Cardiac fibroblast (primary cell): ENCODE results near the gene CELF4.

Experiments
- DNase-seq, 2 donors: peaks; one replicate each; pipeline versions ENCODE4 v3.0.0 to v3.0.0-alpha.2; 2010; ENCODE audit warnings: low read depth in 2 of 2
- H3K4me3 ChIP-seq, 2 donors: replicated peaks in 1 of 2; 1 replicate in 1 of 2; 2 replicates in 1 of 2; pipeline ENCODE4 v1.5.1; 2011; ENCODE audit warnings: low read depth in 2 of 2, low read length in 2 of 2, mild to moderate bottlenecking in 2 of 2, moderate library complexity in 1 of 2
- CTCF ChIP-seq: IDR thresholded peaks from one replicate; pipeline ENCODE4 v1.5.1; 2011; ENCODE audit warnings: low read depth, mild to moderate bottlenecking, low read length, inconsistent platforms

Gene CELF4

GRCh38 chr18:37538526-37539205 lies 26.9 kb downstream of the CELF4 start:
- DNase-seq = no peak
- no peak for TF ChIP-seq CTCF
- H3K4me3 ChIP-seq = no peak overlapping the region

GRCh38 chr18:37537868-37538525 lies 27.6 kb downstream of the CELF4 start:
- TF ChIP-seq CTCF = peak; percentile 88
- DNase-seq = peak; percentile 60 to 74
- no peak overlapping the region for H3K4me3 ChIP-seq

- no peak for DNase-seq
- H3K4me3 ChIP-seq = no peak overlapping the region
- no peak for TF ChIP-seq CTCF
Observed at GRCh38 chr18:37536656-37537055, 28.9 kb downstream of the CELF4 start.

GRCh38 chr18:37535968-37536367 lies 29.6 kb downstream of the CELF4 start:
- DNase-seq = peak; percentile 9 to 46

GRCh38 chr18:37534627-37535026 lies 31.0 kb downstream of the CELF4 start:
- DNase-seq = no peak
- no peak overlapping the region for H3K4me3 ChIP-seq
- no peak for TF ChIP-seq CTCF

More at GRCh38 chr18:37535968-37536367, 29.6 kb downstream of the CELF4 start:
- TF ChIP-seq CTCF = no peak
- no peak overlapping the region for H3K4me3 ChIP-seq

GRCh38 chr18:37533647-37534584 lies 31.7 kb downstream of the CELF4 start:
- no peak for DNase-seq
- H3K4me3 ChIP-seq = no peak overlapping the region
- no peak for TF ChIP-seq CTCF
